Measurements from ENCODE around the gene OTOP2.
A peak's percentile ranks its signal among the peaks of the same experiment; 100 is the strongest.
"Not testable (repeated sequence)": the region's sequence is repeated elsewhere in the genome, so short reads cannot be mapped to it uniquely, and the experiment has no call there.

The OTOP2 gene

DNA sequence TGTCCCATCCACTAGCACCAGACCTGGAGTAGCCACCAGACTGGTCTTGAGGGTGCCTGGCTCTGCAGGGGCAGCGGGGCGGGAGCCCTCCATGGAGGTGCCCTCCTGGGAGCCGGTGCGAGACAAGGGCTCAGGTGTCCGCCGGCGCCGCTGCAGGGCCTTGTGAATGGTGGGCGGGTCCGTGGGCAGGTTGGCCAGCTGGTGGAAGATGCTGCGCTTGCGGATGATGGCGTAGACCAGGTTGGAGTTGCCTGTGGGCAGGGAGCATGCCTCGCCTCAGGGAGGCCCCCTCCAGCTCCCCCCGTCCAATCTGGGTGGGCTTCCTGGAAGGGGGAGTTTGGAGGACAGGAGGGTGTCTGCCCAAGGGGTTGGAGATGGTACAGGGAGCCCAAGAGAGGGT lies 30.0 kb downstream of the OTOP2 start:
- DNase-seq = peak; percentile 60

DNA sequence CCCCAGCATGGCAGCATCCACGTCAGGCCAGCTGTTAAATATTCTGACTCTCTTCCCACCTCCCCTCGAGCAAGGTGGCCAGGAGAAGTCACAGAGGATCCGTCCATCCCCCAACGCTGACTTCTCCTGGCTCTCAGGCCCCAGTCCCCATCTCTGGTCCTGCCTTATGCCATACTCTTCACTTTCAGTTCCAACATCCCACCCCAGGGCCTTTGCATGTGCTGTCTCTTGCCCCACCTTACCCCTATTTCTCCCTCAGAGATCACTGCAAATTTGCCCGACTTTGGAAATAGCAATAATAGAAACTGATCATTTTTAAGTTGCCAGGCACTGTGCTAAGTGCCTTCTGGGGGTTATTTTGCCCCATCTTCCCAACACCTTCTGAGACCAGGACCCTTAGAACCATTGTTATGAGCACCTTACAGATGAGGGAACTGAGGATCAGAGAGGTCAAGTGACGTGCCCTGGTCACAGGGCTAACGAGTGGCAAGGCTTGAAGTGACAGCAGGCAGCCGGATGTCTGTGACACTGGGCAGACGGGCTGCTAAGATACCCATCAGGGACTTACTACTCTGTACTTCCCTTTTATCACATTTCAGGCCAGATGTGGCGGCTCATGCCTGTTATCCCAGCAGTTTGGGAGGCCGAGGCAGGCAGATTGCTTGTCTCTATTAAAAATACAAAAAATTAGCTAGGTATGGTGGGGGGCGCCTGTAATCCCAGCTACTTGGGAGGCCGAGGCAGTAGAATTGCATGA lies 30.8 kb downstream of the OTOP2 start:
- no peak for DNase-seq

DNA sequence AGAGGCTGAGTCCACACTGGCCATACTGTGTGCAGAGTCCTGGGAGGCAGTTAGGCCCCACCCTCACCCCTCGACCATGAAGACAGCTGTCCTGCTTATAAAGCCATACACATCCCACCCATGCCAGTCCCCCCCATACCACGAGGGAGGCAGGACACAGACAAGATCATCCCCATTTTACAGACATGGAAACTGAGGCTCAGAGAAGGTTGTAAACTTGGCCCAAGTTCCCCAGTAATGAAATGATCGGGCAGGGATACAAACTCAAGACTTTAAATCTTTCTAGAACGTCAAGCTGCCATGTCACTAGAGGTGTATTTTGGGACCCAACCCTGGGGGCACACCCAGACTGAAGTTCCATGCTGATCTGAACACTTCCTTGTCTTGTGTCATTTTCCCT lies 32.0 kb downstream of the OTOP2 start:
- no peak for DNase-seq

GRCh38 chr17:74957935-74958740 lies 34.1 kb downstream of the OTOP2 start:
- peak; percentile 71 for DNase-seq

- no peak for DNase-seq
Measured at GRCh38 chr17:74959826-74960515, 35.9 kb downstream of the OTOP2 start.

GRCh38 chr17:74960570-74961342 lies 36.7 kb downstream of the OTOP2 start:
- no peak for DNase-seq

- DNase-seq = peak; percentile 90
Measured at GRCh38 chr17:74961657-74962350, 37.7 kb downstream of the OTOP2 start.

- no peak for DNase-seq
Measured at GRCh38 chr17:74962622-74963394, 38.7 kb downstream of the OTOP2 start.

- DNase-seq = no peak
Measured at GRCh38 chr17:74963656-74964055, 39.6 kb downstream of the OTOP2 start.

DNA sequence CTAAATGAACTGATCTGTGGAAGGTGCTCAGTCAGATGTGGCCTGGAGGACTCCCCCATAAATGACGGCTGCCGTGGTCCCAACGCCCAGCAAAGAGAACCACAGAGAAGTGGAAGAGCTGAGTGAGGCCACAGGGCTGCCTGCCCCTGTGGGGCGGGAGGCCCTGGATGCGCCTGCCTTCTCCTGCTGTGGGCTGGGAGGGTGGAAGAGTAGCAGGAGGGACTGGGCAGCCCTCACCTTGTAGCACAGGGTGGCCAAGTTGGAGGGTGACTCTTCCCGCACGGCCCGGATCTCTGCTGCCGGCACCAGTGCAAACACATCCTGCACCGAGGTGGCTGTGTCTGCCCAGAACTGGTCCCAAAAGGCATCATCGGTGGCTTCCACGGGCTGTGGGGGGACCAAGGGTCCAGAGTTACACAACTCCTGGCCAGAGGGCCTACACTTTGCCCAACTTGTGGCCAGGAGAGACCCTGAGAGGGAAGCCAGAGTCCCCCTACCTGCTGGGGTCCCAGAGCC lies 40.2 kb downstream of the OTOP2 start:
- no peak for DNase-seq

GRCh38 chr17:74964988-74965622 lies 41.0 kb downstream of the OTOP2 start:
- no peak for DNase-seq

GRCh38 chr17:74968361-74968780 lies 44.3 kb downstream of the OTOP2 start:
- DNase-seq = no peak

DNA sequence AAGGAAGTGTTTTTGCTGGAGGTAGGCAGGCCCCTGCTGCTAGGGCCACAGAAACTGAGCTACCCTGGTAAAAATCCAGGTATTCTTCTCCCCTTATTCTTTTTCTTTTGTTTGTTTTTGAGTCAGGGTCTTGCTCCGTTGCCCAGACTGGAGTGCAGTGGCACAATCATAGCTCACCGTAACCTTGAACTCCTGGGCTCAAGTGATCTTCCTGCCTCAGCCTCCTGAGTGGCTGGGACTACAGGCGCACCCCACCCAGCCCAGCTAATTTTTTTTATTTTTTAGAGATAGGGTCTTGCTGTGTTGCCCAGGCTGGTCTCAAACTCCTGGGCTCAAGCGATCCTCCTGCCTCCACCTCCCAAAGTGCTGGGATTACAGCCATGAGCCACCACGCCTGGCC lies 45.4 kb downstream of the OTOP2 start:
- DNase-seq = not testable (repeated sequence)

GRCh38 chr17:74970395-74970794 lies 46.3 kb downstream of the OTOP2 start:
- DNase-seq = no peak

GRCh38 chr17:74971069-74971841 lies 47.2 kb downstream of the OTOP2 start:
- DNase-seq = no peak

- no peak for DNase-seq
Measured at GRCh38 chr17:74971842-74972106, 47.7 kb downstream of the OTOP2 start.

- DNase-seq = peak; percentile 93
Measured at GRCh38 chr17:74972107-74972972, 48.3 kb downstream of the OTOP2 start, which contains the start of gene HID1. Gene HID1 (minus strand): TSS chr17:74972759. CDS start chr17:74972656, 103 bp downstream.

DNA sequence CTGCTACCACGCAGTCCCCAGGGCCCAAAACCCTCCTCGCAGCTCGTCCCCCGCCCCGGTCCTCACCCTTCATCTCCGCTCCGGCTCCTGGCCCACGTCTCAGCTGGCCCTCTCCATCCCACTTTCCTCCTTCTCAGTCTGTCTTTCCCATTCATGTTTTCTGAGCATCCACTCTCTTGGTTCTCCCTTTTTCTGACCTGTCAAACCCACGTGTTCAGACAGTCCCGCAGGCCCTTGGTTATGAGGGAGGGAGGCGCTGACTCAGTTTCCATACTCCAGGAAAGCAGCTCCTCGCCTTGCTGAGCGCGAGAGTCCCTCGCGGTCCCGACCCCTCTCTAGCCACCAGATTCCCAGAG lies 48.9 kb downstream of the OTOP2 start:
- DNase-seq = no peak

DNA sequence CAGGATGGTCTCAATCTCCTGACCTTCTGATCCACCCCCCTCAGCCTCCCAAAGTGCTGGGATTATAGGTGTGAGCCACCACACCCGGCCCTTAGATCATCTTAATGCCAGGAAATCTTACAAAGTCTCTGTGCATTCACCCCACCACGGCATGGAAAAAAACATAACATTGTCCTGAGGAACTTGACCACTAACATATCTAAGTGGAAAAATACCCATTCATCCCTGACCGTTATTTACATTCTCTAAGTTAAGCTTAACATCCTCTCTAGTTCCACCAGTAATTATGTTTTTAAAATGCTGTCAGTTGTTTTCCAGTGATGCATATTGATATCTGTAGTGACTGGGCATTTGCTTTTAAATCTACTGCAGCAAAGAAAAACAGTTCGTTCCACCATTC lies 51.9 kb downstream of the OTOP2 start:
- no peak for DNase-seq
